K562 (cell line): ENCODE measurements around the gene SLCO2A1.

ENCODE experiments used
- CHD2 ChIP-seq: IDR thresholded peaks from 2 replicates; pipeline ENCODE4 v1.6.1; 2011; ENCODE audit warnings: low read depth, low read length
- CHD4 ChIP-seq: fragments of 200-600 bp; sonication (generic); IDR thresholded peaks from 3 replicates; pipeline ENCODE4 v1.6.1; 2012; ENCODE audit warnings: low read depth, mild to moderate bottlenecking, mixed read lengths, low read length, inconsistent platforms; ENCODE audit not compliant: insufficient read depth, insufficient replicate concordance, poor library complexity, severe bottlenecking
- EP300 ChIP-seq: IDR thresholded peaks from 2 replicates; pipeline ENCODE4 v1.6.1; 2012; ENCODE audit warnings: low read length, improper control_type of control experiment
- EZH2 ChIP-seq: IDR thresholded peaks from 2 replicates; pipeline ENCODE4 v1.6.1; 2012; ENCODE audit warnings: low read depth, mild to moderate bottlenecking, inconsistent platforms, low read length, borderline replicate concordance
- JUN ChIP-seq, 2 experiments: sonication (generic) in 1 of 2; formaldehyde crosslinking in 1 of 2; IDR thresholded peaks; 2 replicates each; pipeline versions ENCODE4 v1.6.1 to v1.8.0; 2012 to 2022; ENCODE audit warnings: borderline replicate concordance in 2 of 2, mild to moderate bottlenecking in 2 of 2, improper control_type of control experiment in 1 of 2, low read depth in 1 of 2, low read length in 1 of 2, missing genetic modification reagents in 1 of 2
- SAP30 ChIP-seq: fragments of 200-600 bp; sonication (generic); IDR thresholded peaks from 2 replicates; pipeline ENCODE4 v1.6.1; 2012; ENCODE audit warnings: borderline replicate concordance, low read depth, mild to moderate bottlenecking, moderate library complexity, low read length, control low read depth, inconsistent platforms; ENCODE audit not compliant: insufficient read depth, poor library complexity, severe bottlenecking
- TF ChIP-seq, protein P1 (sequence below), 3 experiments: IDR thresholded peaks in 2 of 3; conservative IDR thresholded peaks in 1 of 3; 2 replicates each; pipeline ENCODE4 v1.5.1; 2011 to 2012; ENCODE audit warnings: low read length in 3 of 3, mild to moderate bottlenecking in 3 of 3, control low read depth in 2 of 3, improper control_type of control experiment in 1 of 3, inconsistent platforms in 1 of 3, low read depth in 1 of 3, mixed read lengths in 1 of 3, moderate library complexity in 1 of 3; ENCODE audit not compliant: insufficient read depth in 2 of 3

DNA sequence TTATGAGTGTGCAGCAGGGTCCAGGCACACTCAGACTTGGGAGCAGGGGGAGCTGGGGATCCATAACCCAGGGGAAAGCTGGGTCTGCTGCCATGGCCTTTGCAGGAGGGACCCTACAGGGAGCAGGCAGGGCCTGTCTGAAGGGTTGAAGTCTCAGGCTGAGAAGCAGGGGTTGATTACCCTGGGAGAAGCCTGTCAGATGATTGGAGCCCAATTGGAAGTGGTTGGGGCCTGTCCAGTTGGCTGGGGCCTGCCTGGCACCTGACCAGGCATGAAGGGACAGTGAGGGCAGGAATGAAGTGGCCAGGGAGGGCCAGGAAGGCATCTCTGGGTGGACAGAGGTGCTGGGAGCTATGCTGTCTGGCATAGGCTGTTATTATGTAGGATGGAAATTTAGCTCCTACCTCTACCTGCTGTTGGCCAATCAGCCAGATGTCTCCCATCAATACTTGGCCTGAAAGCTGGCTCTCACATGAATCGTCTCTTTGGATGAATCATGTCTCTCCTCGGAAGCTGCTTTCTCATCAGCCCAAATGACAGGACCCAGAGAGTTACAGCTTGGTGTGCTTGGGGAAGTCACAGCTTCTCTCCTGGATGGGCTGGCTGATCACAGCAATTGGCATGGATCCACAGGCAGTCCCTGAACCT, 27.4 kb upstream of the SLCO2A1 start:
- TF ChIP-seq CHD2 (no peak), JUN (IDR thresholded peaks at IDR 0.05; ENCODE audit: borderline replicate concordance, low read depth, low read length) (no peak), JUN (CRISPR knock-in tag; IDR thresholded peaks at IDR 0.05; ENCODE audit: borderline replicate concordance) (no peak), EZH2 (no peak), SAP30 (no peak), CHD4 (no peak), EP300 (no peak)
- TF ChIP-seq, protein P1, sequence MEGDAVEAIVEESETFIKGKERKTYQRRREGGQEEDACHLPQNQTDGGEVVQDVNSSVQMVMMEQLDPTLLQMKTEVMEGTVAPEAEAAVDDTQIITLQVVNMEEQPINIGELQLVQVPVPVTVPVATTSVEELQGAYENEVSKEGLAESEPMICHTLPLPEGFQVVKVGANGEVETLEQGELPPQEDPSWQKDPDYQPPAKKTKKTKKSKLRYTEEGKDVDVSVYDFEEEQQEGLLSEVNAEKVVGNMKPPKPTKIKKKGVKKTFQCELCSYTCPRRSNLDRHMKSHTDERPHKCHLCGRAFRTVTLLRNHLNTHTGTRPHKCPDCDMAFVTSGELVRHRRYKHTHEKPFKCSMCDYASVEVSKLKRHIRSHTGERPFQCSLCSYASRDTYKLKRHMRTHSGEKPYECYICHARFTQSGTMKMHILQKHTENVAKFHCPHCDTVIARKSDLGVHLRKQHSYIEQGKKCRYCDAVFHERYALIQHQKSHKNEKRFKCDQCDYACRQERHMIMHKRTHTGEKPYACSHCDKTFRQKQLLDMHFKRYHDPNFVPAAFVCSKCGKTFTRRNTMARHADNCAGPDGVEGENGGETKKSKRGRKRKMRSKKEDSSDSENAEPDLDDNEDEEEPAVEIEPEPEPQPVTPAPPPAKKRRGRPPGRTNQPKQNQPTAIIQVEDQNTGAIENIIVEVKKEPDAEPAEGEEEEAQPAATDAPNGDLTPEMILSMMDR (IDR thresholded peaks at IDR 0.05 in 2 of 3, conservative IDR thresholded peaks at IDR 0.05 in 1 of 3; ENCODE audit: insufficient read depth in 2 of 3, low read depth in 1 of 3, low read length in 3 of 3) = no peak
